HEK293 (cell line): ENCODE measurements around the gene MUS81.
A peak's percentile ranks its signal among the peaks of the same experiment; 100 is the strongest.

Experiments used
- CTCF ChIA-PET: fragments of 350-600 bp; formaldehyde crosslinking; extraction: SDS; loops from one replicate; lab custom pipeline; 2021; ENCODE audit warnings: antibody characterized with exemption; lab: Yijun Ruan, JAX
- POLR2A ChIA-PET: fragments of 300-600 bp; formaldehyde crosslinking; extraction: SDS; loops from one replicate; lab custom pipeline; 2020; ENCODE audit warnings: antibody characterized with exemption, inconsistent platforms; lab: Yijun Ruan, JAX
- H3K27ac ChIP-seq: fragments of 200-500 bp; sonication (Bioruptor generic); 2 replicates; pipeline ENCODE4 v1.5.1; 2014; ENCODE audit warnings: low read depth, low read length, control low read depth, inconsistent platforms; ENCODE audit errors: extremely low read depth
- H3K36me3 ChIP-seq, 2 experiments: fragments of 200-500 bp in 1 of 2; sonication (Bioruptor generic) in 1 of 2; 1 replicate in 1 of 2; 2 replicates in 1 of 2; pipeline ENCODE4 v1.5.1; 2014 to 2017; ENCODE audit warnings: inconsistent platforms in 2 of 2, low read length in 2 of 2; ENCODE audit not compliant: control insufficient read depth in 2 of 2, insufficient read depth in 1 of 2
- H3K4me1 ChIP-seq: fragments of 200-500 bp; sonication (Bioruptor generic); 2 replicates; pipeline ENCODE4 v1.5.1; 2014; ENCODE audit warnings: mild to moderate bottlenecking, low read length, inconsistent platforms; ENCODE audit not compliant: control insufficient read depth, insufficient read depth
- H3K4me3 ChIP-seq: 2 replicates; pipeline ENCODE4 v1.5.1; 2011; ENCODE audit warnings: low read depth, mild to moderate bottlenecking, control low read depth, low read length, moderate library complexity
- H3K9me3 ChIP-seq: fragments of 200-500 bp; sonication (Bioruptor generic); 2 replicates; pipeline ENCODE4 v1.5.1; 2014; ENCODE audit warnings: low read depth, low read length, inconsistent platforms; ENCODE audit not compliant: control insufficient read depth, insufficient read depth
- ELK4 ChIP-seq: IDR thresholded peaks from 2 replicates; pipeline ENCODE4 v1.6.1; 2011; ENCODE audit warnings: mild to moderate bottlenecking, low read depth, low read length, borderline replicate concordance
- GLIS1 ChIP-seq: fragments of 450-650 bp; formaldehyde crosslinking; IDR thresholded peaks from 2 replicates; pipeline ENCODE4 v1.5.1; 2016; ENCODE audit warnings: missing biosample characterization, missing genetic modification characterization
- GLIS2 ChIP-seq: fragments of 450-650 bp; formaldehyde crosslinking; IDR thresholded peaks from 2 replicates; pipeline ENCODE4 v1.5.1; 2016; ENCODE audit warnings: missing biosample characterization, missing genetic modification characterization
- KLF17 ChIP-seq: fragments of 450-650 bp; formaldehyde crosslinking; IDR thresholded peaks from 2 replicates; pipeline ENCODE4 v1.5.1; 2016; ENCODE audit warnings: missing biosample characterization, missing genetic modification characterization
- SP3 ChIP-seq: fragments of 450-650 bp; formaldehyde crosslinking; IDR thresholded peaks from 2 replicates; pipeline ENCODE4 v1.5.1; 2016; ENCODE audit warnings: missing biosample characterization, missing genetic modification characterization
- ZBTB1 ChIP-seq: fragments of 450-650 bp; formaldehyde crosslinking; IDR thresholded peaks from 2 replicates; pipeline ENCODE4 v1.5.1; 2016; ENCODE audit warnings: missing biosample characterization, missing genetic modification characterization
- ZBTB10 ChIP-seq: fragments of 450-650 bp; formaldehyde crosslinking; IDR thresholded peaks from 2 replicates; pipeline ENCODE4 v1.5.1; 2016; ENCODE audit warnings: missing biosample characterization, missing genetic modification characterization
- ZBTB20 ChIP-seq: fragments of 450-650 bp; formaldehyde crosslinking; IDR thresholded peaks from 2 replicates; pipeline ENCODE4 v1.5.1; 2016; ENCODE audit warnings: missing biosample characterization, missing genetic modification characterization
- ZBTB6 ChIP-seq: fragments of 450-650 bp; formaldehyde crosslinking; IDR thresholded peaks from 2 replicates; pipeline ENCODE4 v1.5.1; 2017; ENCODE audit warnings: missing biosample characterization, missing genetic modification characterization
- ZBTB8A ChIP-seq: fragments of 450-650 bp; formaldehyde crosslinking; IDR thresholded peaks from 2 replicates; pipeline ENCODE4 v1.5.1; 2016; ENCODE audit warnings: missing biosample characterization, missing genetic modification characterization
- ZIC2 ChIP-seq: fragments of 450-650 bp; formaldehyde crosslinking; IDR thresholded peaks from 2 replicates; pipeline ENCODE4 v1.5.1; 2016; ENCODE audit warnings: missing biosample characterization, missing genetic modification characterization
- ZNF10 ChIP-seq: fragments of 450-650 bp; formaldehyde crosslinking; IDR thresholded peaks from 2 replicates; pipeline ENCODE4 v1.5.1; 2017; ENCODE audit warnings: missing biosample characterization, missing genetic modification characterization
- ZNF140 ChIP-seq: fragments of 450-650 bp; formaldehyde crosslinking; IDR thresholded peaks from 2 replicates; pipeline ENCODE4 v1.5.1; 2016; ENCODE audit warnings: missing biosample characterization, missing genetic modification characterization
- ZNF292 ChIP-seq: fragments of 450-650 bp; formaldehyde crosslinking; IDR thresholded peaks from 2 replicates; pipeline ENCODE4 v1.5.1; 2016; ENCODE audit warnings: low read depth, missing biosample characterization, missing genetic modification characterization, borderline replicate concordance
- ZNF341 ChIP-seq: fragments of 450-650 bp; formaldehyde crosslinking; IDR thresholded peaks from 2 replicates; pipeline ENCODE4; 2016; ENCODE audit warnings: low read depth, missing biosample characterization, missing genetic modification characterization
- ZNF362 ChIP-seq: fragments of 450-650 bp; formaldehyde crosslinking; IDR thresholded peaks from 2 replicates; pipeline ENCODE4 v1.5.1; 2016; ENCODE audit warnings: missing biosample characterization, missing genetic modification characterization
- ZNF558 ChIP-seq: fragments of 450-650 bp; formaldehyde crosslinking; IDR thresholded peaks from 2 replicates; pipeline ENCODE4 v1.5.1; 2016; ENCODE audit warnings: missing biosample characterization, missing genetic modification characterization
- ZNF600 ChIP-seq: fragments of 450-650 bp; formaldehyde crosslinking; IDR thresholded peaks from 2 replicates; pipeline ENCODE4 v1.5.1; 2016; ENCODE audit warnings: missing biosample characterization, missing genetic modification characterization
- ZNF692 ChIP-seq: fragments of 450-650 bp; formaldehyde crosslinking; IDR thresholded peaks from 2 replicates; pipeline ENCODE4 v1.5.1; 2016; ENCODE audit warnings: missing biosample characterization, missing genetic modification characterization
- ZNF776 ChIP-seq: fragments of 450-650 bp; formaldehyde crosslinking; IDR thresholded peaks from 2 replicates; pipeline ENCODE4 v1.5.0; 2017; ENCODE audit warnings: missing biosample characterization, missing genetic modification characterization, borderline replicate concordance
- ZNF791 ChIP-seq: fragments of 450-650 bp; formaldehyde crosslinking; IDR thresholded peaks from 2 replicates; pipeline ENCODE4 v1.5.1; 2016; ENCODE audit warnings: missing biosample characterization, missing genetic modification characterization
- ZSCAN18 ChIP-seq: fragments of 450-650 bp; formaldehyde crosslinking; IDR thresholded peaks from 2 replicates; pipeline ENCODE4 v1.5.1; 2016; ENCODE audit warnings: missing biosample characterization, missing genetic modification characterization

Gene MUS81

GRCh38 chr11:65912845-65913244 is 52.6 kb downstream of the MUS81 start (continued):
- TF ChIP-seq ELK4: no peak
- no peak for TF ChIP-seq ZNF10 (tag by site-specific recombination)
- no peak for TF ChIP-seq ZBTB10
- TF ChIP-seq ZNF140 (tag by site-specific recombination): no peak

- Histone ChIP-seq H3K9me3 (no peaks in the 10 kb centered on the region), H3K4me3 (no peak overlapping the region), H3K27ac (no peak overlapping the region), H3K36me3 (no peaks in the 10 kb centered on the region), H3K4me1 (no peaks in the 10 kb centered on the region; the same call in 1 of the 2 replicates)
- peak; percentile 71 for TF ChIP-seq ZIC2 (tag by site-specific recombination)
- no peak for TF ChIP-seq ZNF362 (tag by site-specific recombination)
- no peak for TF ChIP-seq ZBTB6
- no peak; the same call in 1 of the 2 replicates for TF ChIP-seq ZBTB8A (tag by site-specific recombination)
- TF ChIP-seq ZNF341 (tag by site-specific recombination): peak; percentile 30; the same call in 1 of the 2 replicates
- no peak for TF ChIP-seq ZBTB1 (tag by site-specific recombination)
- ChIA-PET POLR2A (interaction anchor here (1.2 to 2.3 kb wide), 9 partner anchors 12 to 57 kb away, joined by 3 to 19 read pairs (median 6); partner anchors contain the start of genes CCDC85B, CFL1, FIBP and FOSL1), CTCF (interaction anchor here (0.6 to 11.8 kb wide), 5 partner anchors 13 to 1065 kb away, joined by 3 to 189 read pairs (median 4); partner anchors contain the start of genes AP5B1, CCDC85B and FIBP)
These were observed 55.0 kb downstream of the MUS81 start for GRCh38 chr11:65915101-65915820.

- Histone ChIP-seq H3K27ac (no peak overlapping the region), H3K4me1 (no peaks in the 10 kb centered on the region; the same call in 1 of the 2 replicates), H3K4me3 (no peak overlapping the region), H3K36me3 (no peaks in the 10 kb centered on the region), H3K9me3 (no peaks in the 10 kb centered on the region)
- POLR2A ChIA-PET: interaction anchor here (1.2 to 2.3 kb wide), 9 partner anchors 12 to 58 kb away, joined by 3 to 19 read pairs (median 6); partner anchors contain the start of genes CCDC85B, CFL1, FIBP and FOSL1
- CTCF ChIA-PET: interaction anchor here (0.6 to 11.8 kb wide), 3 partner anchors 14 to 120 kb away, joined by 3 to 189 read pairs (median 5); partner anchors contain the start of genes CCDC85B and FIBP
- TF ChIP-seq ZSCAN18 (tag by site-specific recombination) (no peak), ZNF791 (tag by site-specific recombination) (no peak), SP3 (0 out of 2 replicates have a peak, but pooled peaks have one; percentile 36), KLF17 (peak; percentile 75), ZNF600 (tag by site-specific recombination) (peak; percentile 52), ZNF776 (tag by site-specific recombination) (no peak), ZNF558 (tag by site-specific recombination) (no peak), ZBTB20 (tag by site-specific recombination) (peak; percentile 47; the same call in 1 of the 2 replicates), GLIS1 (tag by site-specific recombination) (peak; percentile 75), ZNF292 (tag by site-specific recombination) (no peak), GLIS2 (tag by site-specific recombination) (peak; percentile 83), ZNF692 (0 out of 2 replicates have a peak, but pooled peaks have one; percentile 34)
These were observed 55.6 kb downstream of the MUS81 start for GRCh38 chr11:65915821-65916251.
